ENCODE data around the gene RPN2.
"Not testable (repeated sequence)": the region's sequence is repeated elsewhere in the genome, so short reads cannot be mapped to it uniquely, and the experiment has no call there.

RPN2 gene

GRCh38 chr20:37178839-37179682 is at the start of gene RPN2, which contains the start of gene MROH8:
Gene RPN2 (plus strand): TSS chr20:37179330. CDS start chr20:37179357, 27 bp downstream.
Gene MROH8 (minus strand): TSS chr20:37179548.
- peak; percentile 79 to 93 for DNase-seq

- DNase-seq, result no peak
Observed at GRCh38 chr20:37131486-37131885, 47.6 kb upstream of the RPN2 start.

GRCh38 chr20:37133952-37134351 is 45.2 kb upstream of the RPN2 start:
- DNase-seq, result no peak

GRCh38 chr20:37137547-37137946 is 41.6 kb upstream of the RPN2 start:
- DNase-seq, result no peak

GRCh38 chr20:37142708-37143107 is 36.4 kb upstream of the RPN2 start:
- no peak for DNase-seq

GRCh38 chr20:37144856-37145404 is 34.2 kb upstream of the RPN2 start:
- no peak for DNase-seq

GRCh38 chr20:37147250-37147649 is 31.9 kb upstream of the RPN2 start:
- DNase-seq, result no peak

- not testable (repeated sequence) for DNase-seq
Observed at GRCh38 chr20:37150864-37151263, 28.3 kb upstream of the RPN2 start.

- DNase-seq, result no peak
Observed at GRCh38 chr20:37151529-37151928, 27.6 kb upstream of the RPN2 start.

GRCh38 chr20:37152284-37152683 is 26.8 kb upstream of the RPN2 start:
- no peak for DNase-seq

GRCh38 chr20:37154684-37155298 is 24.3 kb upstream of the RPN2 start:
- DNase-seq, result no peak

GRCh38 chr20:37155987-37156386 is 23.1 kb upstream of the RPN2 start:
- DNase-seq, result no peak

GRCh38 chr20:37158248-37158647 is 20.9 kb upstream of the RPN2 start:
- no peak for DNase-seq

GRCh38 chr20:37160683-37161082 is 18.4 kb upstream of the RPN2 start:
- DNase-seq, result no peak

GRCh38 chr20:37161830-37162549 is 17.1 kb upstream of the RPN2 start:
- DNase-seq, result no peak

GRCh38 chr20:37162646-37163045 is 16.5 kb upstream of the RPN2 start:
- no peak for DNase-seq

GRCh38 chr20:37163832-37164554 is 15.1 kb upstream of the RPN2 start:
- DNase-seq, result no peak

GRCh38 chr20:37165031-37165430 is 14.1 kb upstream of the RPN2 start:
- DNase-seq, result no peak

GRCh38 chr20:37166867-37167266 is 12.3 kb upstream of the RPN2 start:
- no peak for DNase-seq

GRCh38 chr20:37172836-37173235 is 6.3 kb upstream of the RPN2 start:
- no peak for DNase-seq

GRCh38 chr20:37179683-37180524 is 774 bp downstream of the RPN2 start:
- no peak for DNase-seq

- DNase-seq, result no peak
Observed at GRCh38 chr20:37185686-37186085, 6.6 kb downstream of the RPN2 start.

Data from cerebellar nuclear complex (tissue), 1 donor.